GM19395 (cell line): ENCODE measurements around the gene GZF1.
A peak's percentile ranks its signal among the peaks of the same experiment; 100 is the strongest.

Experiments
- ATAC-seq: cut with Tn5 transposase; IDR thresholded peaks from one replicate; pipeline ENCODE4 v1.9.1; 2021; ENCODE audit warnings: mild to moderate bottlenecking, moderate library complexity; ENCODE audit not compliant: unreplicated experiment

GZF1 gene

GRCh38 chr20:23404196-23404595 is 42.2 kb downstream of the GZF1 start:
- no peak for ATAC-seq

DNA sequence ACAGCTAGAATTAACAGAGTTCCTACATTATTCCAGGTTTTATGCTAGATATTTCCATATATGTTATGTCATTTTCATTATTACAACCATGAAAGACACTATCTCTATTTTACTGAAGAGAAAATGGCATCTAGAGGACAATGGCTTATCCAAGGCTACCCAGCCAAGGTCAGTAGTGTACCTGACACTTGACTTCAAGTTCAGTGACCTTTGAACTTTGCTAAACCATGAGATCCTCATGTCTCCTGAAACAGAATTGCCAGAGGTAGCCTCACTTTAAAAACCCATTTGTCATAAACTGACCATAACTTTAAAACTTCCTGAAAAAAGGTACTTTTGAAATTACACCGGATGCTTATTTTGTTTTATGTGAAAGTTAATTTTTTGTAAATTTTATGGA is 44.9 kb downstream of the GZF1 start:
- ATAC-seq = no peak

- ATAC-seq = peak; percentile 81
Measured at GRCh38 chr20:23407781-23408464, 45.9 kb downstream of the GZF1 start.

DNA sequence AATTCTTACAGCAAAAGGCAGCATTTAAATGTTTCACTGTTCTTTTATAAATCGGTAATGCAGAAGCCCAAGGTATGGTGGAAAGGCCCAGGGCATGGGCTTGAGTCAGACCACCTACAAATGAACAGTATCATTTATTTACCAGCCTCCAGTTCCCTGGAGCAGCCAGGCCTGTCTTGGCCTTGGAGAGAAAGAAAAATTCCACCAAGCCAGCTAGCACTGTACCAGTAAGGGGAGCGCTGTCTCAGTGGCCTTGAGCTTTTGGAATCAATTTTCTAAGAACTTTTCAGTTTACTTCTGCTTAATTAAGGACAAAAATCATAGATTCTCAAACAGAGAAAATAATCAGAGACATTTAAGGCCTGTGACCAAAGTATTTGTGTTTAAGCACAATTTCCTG is 47.0 kb downstream of the GZF1 start:
- ATAC-seq = no peak

DNA sequence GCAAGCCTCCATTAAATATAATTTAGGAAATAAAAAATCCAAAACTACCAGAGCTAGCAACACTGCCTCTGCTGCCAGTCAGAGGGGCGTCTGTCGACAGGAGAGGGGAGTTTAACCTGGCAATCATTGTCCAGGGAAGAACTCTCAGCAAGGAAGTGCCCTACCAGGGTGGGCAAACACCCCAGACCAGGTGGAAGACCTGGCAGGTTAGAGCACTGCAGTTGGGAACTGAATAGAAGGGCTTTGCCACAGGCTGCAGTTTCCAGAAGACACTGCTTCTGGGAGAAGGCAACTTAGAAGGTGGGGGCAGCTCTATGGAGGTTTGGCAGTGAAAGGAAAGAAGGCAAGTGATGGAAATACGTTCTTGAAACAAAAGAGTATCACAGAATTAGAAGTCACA is 47.8 kb downstream of the GZF1 start:
- no peak for ATAC-seq

- no peak for ATAC-seq
Measured at GRCh38 chr20:23410916-23411695, 49.1 kb downstream of the GZF1 start.

- no peak for ATAC-seq
Measured at GRCh38 chr20:23412026-23412425, 50.0 kb downstream of the GZF1 start.

DNA sequence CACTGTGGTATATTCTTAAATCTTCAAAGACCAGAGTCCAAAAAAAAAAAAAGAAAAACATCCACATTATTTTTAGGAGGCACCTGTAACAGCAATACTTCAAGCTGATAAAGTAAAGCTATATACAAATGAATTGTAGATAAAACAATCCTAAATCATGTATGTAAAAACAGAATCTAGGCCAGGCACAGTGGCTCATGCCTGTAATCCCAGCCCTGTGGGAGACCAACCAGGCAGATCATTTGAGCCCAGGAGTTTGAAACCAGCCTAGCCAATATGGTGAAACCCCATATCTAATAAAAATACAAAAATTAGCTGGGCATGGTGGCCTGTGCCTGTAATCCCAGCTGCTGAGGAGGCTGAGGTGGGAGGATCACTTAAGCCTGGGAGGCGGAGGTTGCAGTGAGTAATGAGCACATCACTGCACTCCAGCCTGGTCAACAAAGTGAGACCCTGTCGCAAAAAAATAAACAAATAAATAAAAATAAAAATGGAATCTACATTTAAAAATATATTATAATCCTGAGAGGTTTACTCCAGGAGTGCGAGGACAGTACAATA is 52.0 kb downstream of the GZF1 start:
- ATAC-seq = no peak

DNA sequence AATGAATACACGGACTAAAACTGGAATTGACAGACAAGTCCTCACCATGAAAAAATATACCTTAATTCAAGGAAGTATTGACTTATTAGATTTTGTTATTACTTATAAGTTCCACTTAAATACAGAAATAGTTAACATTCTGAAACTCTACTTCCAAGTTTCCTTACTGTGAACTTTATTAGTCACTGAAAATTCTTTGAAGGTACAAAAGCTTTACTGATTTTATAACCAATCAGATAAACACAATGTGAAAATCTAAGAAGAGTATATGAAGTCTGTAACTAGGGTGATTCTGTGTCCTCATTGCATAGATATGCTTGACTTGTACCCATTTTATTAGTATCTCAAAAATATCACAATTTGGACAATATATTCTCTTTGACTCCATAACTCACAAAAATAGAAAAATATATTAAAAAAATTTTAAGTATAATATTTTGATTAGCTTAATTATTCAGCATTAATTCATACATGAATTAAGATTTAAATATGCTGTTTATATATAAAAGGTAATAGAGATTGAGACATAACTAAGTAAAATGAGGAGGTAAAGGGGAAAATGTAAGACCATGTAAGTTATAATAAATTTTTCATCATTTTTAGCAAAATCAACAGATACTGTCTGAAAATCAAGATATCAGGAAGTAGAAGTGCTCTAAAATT is 52.7 kb downstream of the GZF1 start:
- no peak for ATAC-seq

DNA sequence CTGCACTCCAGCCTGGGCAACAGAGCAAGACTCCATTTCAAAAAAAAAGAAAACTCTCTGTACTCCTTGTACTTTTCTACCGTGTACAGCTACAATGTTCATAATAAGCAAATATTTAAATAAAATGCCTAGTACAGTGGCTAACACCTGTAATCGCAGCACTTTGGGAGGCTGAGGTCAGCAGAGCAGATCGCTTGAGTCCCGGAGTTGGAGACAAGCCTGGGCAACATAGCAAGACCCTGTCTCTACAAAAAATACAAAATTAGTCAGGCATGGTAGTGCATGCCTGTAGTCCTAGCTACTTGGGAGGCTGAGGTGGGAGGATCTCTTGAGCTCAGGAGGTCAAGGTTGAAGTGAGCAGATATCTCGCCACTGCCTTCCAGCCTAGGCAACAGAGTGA is 53.6 kb downstream of the GZF1 start:
- no peak for ATAC-seq

DNA sequence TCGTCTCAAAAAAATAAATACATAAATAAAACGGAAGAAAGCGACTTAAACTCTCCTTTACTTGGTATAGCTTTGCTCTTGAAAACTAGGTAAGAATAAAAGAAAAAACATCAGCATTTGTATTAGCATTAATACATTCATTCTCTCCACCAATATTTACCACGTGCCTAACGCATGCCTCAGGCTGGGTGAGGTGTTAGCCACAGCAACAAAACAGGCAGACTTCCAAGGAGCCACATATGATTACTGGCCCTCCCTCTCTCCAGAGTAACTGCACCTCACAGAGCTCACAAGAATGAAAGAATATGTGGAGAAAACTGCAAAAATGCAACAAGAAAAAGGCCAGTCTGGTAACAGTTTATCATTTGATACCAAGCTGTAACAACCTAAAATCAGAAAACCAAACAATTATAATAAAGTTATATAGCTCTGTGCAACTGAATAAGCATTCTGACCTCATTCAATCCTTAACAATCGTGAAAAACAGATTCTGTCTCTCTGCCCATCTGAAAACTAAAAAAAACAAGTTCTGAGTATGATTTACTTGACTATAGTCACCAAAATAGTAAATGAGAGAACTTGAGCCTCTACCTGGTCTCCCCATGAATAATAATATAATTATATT is 54.1 kb downstream of the GZF1 start:
- ATAC-seq = no peak

GRCh38 chr20:23417861-23418260 is 55.9 kb downstream of the GZF1 start:
- no peak for ATAC-seq

DNA sequence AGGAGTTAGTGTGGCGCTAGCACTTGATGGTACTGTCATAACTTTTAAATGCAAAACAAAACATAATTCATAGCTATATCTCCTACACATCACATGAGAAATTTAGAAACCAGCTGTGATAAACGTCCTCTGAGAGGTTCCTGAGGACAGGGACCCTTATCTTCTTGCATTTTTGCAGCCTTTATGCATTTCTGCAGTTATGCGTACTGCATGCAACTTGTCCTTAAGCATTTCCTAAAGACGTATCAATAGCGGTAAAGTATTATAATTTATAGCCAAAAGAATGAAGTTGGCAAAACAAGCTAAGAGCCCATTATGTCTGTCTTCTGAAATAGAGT is 57.6 kb downstream of the GZF1 start:
- ATAC-seq = no peak

DNA sequence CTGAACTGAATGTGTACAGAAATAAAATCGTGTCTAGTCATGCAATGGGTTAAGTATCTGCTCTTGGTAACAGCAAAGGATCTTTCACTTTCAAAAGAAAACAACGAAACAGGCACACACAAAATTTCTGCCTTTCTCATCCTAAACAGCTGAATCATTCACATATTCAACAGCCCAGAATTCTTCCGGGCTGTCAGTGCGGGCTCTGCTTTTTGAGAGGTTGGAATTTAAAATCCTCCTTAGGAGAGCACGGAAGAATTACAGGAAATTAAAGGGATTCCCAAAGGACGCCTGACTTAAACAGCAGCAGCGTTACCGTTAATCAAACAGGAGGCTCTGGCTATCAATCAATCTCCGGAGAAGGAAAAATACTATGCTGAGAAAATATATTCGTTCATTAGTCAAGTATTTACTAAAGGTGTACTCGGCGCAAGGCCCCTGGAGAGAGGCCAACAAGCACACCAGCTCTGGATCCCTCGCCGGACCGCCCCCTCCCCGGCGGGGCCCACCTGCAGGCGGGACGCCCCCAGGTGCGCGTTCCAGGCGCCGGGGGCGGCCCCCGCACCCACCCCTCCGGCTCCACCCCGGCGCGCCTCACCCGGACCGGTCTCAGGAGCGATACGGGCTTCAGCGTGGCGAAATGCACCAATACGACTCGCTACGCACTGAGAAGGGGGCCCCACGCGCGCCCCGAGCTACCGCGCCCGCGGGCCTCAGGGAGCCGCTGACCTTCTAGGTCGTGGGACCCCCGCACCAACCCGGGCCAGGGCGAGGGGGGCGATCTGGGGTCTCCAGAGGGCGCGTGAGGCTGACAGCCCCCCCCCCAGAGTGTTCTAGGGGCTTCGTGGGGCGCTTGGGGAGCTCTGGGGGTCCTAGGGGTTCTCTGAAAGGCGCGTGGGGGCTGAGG is 58.3 kb downstream of the GZF1 start:
- ATAC-seq = peak; percentile 42

DNA sequence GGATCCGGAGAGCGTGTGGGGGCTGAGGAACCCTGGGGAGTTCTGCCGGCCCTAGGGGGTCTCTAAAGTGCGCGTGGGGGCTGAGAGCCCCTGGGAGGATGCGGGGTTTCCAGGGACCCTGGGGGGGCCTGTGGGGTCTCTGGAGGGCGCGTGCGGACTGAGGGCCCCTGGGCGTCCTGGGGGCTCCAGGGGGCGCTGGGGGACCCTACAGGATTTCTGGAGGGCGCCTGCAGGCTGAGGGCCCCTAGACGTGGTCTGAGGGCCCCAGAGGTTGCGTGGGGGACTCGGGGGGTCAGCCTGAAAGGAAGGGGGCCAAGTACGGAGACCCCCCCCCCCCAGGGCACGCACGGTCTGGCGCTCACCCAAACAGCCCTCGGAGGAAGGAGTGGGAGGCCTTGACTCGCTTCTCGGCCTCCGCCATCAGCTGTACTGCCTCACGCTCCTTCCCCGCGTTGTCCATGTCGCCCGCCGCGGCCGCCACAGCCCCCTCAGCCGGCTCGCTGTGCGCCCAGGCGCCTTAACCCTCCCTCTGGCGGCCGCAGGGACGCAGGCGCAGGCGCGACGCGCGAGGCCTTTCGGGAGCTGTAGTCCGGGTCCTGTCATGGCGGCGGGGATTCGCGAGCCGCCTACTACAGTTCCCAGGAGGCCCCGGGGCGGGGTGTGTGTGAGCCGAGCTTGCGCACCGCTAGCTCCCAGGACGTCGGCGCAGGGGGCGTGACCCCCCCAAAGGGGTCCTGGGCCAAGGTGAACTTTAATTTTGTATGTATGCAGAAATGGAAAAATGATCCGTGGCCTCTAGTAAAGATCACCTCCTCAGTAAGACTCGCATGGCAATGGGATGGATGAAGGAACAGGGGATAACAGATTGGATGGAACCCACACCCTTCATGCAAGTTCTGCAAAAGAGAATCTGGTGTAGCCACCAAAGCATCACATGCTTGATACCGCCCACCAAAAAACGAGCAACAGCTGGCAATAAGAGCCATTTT is 59.3 kb downstream of the GZF1 start, which contains the start of gene NAPB:
Gene NAPB (minus strand): TSS at position 546 of the 989 bp plus-strand sequence. CDS start 86 bp downstream, at position 460.
- peak; percentile 95 for ATAC-seq
